ENCODE results near the gene SEMA3A.

The SEMA3A gene

GRCh38 chr7:83931968-83932367 lies 262.6 kb downstream of the SEMA3A start:
- no peak for DNase-seq (ENCODE audit: low read depth in 3 of 3)

- no peak for DNase-seq (ENCODE audit: low read depth in 3 of 3)
Observed at GRCh38 chr7:83930262-83930661, 264.3 kb downstream of the SEMA3A start.

- DNase-seq (ENCODE audit: low read depth in 3 of 3), result no peak
Observed at GRCh38 chr7:83925860-83926259, 268.7 kb downstream of the SEMA3A start.

- DNase-seq (ENCODE audit: low read depth in 3 of 3), result no peak
Observed at GRCh38 chr7:83921941-83922607, 272.5 kb downstream of the SEMA3A start.

- DNase-seq (ENCODE audit: low read depth in 3 of 3), result no peak
Observed at GRCh38 chr7:83921271-83921940, 273.2 kb downstream of the SEMA3A start.

- no peak for DNase-seq (ENCODE audit: low read depth in 3 of 3)
Observed at GRCh38 chr7:83918142-83918541, 276.4 kb downstream of the SEMA3A start.

- DNase-seq (ENCODE audit: low read depth in 3 of 3), result no peak
Observed at GRCh38 chr7:83913174-83913573, 281.4 kb downstream of the SEMA3A start.

- no peak for DNase-seq (ENCODE audit: low read depth in 3 of 3)
Observed at GRCh38 chr7:83908526-83908925, 286.1 kb downstream of the SEMA3A start.

Measured in stimulated activated CD4-positive, alpha-beta T cell treated with anti-CD3 and anti-CD28 coated beads, TNF-alpha, amount 100 ng/mL, for 4 hours (primary cell).